Fibroblast of villous mesenchyme (primary cell): ENCODE data around the gene FN1. TPM values are rescaled to one million over a fixed set of nuclear protein-coding genes. Genes with fewer than 3 reads are reported as not detected.
"Not testable (repeated sequence)": the region's sequence is repeated elsewhere in the genome, so short reads cannot be mapped to it uniquely, and the experiment has no call there.

Experiments
- DNase-seq: peaks from one replicate; pipeline ENCODE4 v3.0.0-alpha.2; 2010; ENCODE audit warnings: low read depth
- H3K4me3 ChIP-seq: 2 replicates; pipeline ENCODE4 v1.5.1; 2011; ENCODE audit warnings: low read depth, mild to moderate bottlenecking, low read length
- CTCF ChIP-seq: IDR thresholded peaks from 2 replicates; pipeline ENCODE4 v1.5.1; 2012; ENCODE audit warnings: low read depth, mild to moderate bottlenecking, low read length; ENCODE audit not compliant: insufficient read depth
- total RNA-seq: library from RNA; depleted of rRNA; stranded (reverse); fragments of >200 nt; gene quantifications from 2 replicates; pipeline ENCODE4 v1.2.3, GENCODE V29; 2012

FN1 gene
- total RNA-seq, 1 donor, result 1,807 TPM

GRCh38 chr2:215314896-215315295 lies 121.0 kb downstream of the FN1 start:
- DNase-seq, result no peak
- no peak overlapping the region for H3K4me3 ChIP-seq
- TF ChIP-seq CTCF, result no peak

GRCh38 chr2:215313255-215313613 lies 122.6 kb downstream of the FN1 start:
- no peak overlapping the region for H3K4me3 ChIP-seq
- DNase-seq, result no peak
- no peak for TF ChIP-seq CTCF

- peak within 1 kb of the TSS; percentile 83 for H3K4me3 ChIP-seq
- no peak for TF ChIP-seq CTCF
- DNase-seq, result peak; percentile 95
Observed at GRCh38 chr2:215311625-215312396, 124.1 kb downstream of the FN1 start, which contains the start of gene ATIC. ATIC (plus strand) TSS chr2:215312059; CDS start chr2:215312143, 84 bp downstream.

- H3K4me3 ChIP-seq, result peak overlapping the region; percentile 83
- not testable (repeated sequence) for DNase-seq
Observed at GRCh38 chr2:215311259-215311624, 124.6 kb downstream of the FN1 start.

Other genes starting within 250 kb of the FN1 start
- gene ATIC, start 124.0 kb downstream of the FN1 start, total RNA-seq, result 20.3 and 27.4 TPM in 2 replicates